Lung microvascular endothelial cell (primary cell): Measurements from ENCODE around the gene TCEANC2. TPM values are rescaled to one million over a fixed set of nuclear protein-coding genes. Genes with fewer than 3 reads are reported as not detected.
"Not testable (repeated sequence)": the region's sequence is repeated elsewhere in the genome, so short reads cannot be mapped to it uniquely, and the experiment has no call there.

ENCODE experiments used
- DNase-seq, 2 donors: peaks; one replicate each; pipeline versions ENCODE4 v3.0.0 to v3.0.0-alpha.2; 2010; ENCODE audit warnings: low read depth in 2 of 2
- total RNA-seq: library from RNA; depleted of rRNA; stranded (reverse); fragments of >200 nt; gene quantifications from 2 replicates; pipeline ENCODE4 v1.2.1, GENCODE V29; 2014

TCEANC2 gene
- total RNA-seq, 1 donor from 2014 or later = 1.8 TPM

DNA sequence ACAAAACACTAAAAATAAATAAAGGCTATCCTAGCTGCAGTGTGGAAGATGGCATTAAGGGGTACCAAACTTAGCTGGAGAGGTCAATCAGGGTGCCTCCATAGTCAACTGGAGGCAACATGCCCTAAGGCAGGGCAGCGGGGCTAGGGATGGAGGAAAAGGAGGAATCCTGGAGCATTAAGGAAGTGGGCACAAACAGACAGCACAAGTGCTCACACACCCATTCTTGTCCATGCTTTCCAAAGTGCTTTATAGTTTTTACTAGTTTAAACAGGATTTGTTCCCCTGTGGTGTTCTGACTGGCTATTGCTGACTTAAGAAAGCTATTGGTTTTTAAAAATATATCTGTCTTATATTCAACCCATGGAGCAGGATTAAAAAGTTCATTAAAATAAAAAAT, 33.3 kb downstream of the TCEANC2 start:
- DNase-seq = no peak

GRCh38 chr1:54088385-54088784, 35.0 kb downstream of the TCEANC2 start:
- no peak for DNase-seq

- DNase-seq = no peak
Observed at GRCh38 chr1:54091666-54092065, 38.3 kb downstream of the TCEANC2 start.

GRCh38 chr1:54094001-54094729, 40.8 kb downstream of the TCEANC2 start:
- DNase-seq = no peak

DNA sequence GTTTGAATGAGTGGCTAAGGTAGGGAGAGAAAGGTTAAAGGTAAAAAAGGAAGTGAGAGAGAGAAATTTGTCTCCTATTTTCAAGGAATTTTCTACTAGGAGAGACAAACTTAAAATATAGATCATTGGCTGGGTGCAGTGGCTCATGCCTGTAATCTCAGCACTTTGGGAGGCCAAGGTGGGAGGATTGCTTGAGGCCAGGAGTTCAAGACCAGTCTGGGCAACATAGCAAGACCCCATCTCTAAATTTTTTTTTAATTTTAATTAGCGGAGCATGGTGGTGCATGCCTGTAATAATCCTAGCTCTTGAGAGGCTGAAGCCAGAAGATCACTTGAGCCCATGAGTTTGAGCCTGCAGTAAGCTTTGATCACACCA, 41.3 kb downstream of the TCEANC2 start:
- DNase-seq = not testable (repeated sequence)

DNA sequence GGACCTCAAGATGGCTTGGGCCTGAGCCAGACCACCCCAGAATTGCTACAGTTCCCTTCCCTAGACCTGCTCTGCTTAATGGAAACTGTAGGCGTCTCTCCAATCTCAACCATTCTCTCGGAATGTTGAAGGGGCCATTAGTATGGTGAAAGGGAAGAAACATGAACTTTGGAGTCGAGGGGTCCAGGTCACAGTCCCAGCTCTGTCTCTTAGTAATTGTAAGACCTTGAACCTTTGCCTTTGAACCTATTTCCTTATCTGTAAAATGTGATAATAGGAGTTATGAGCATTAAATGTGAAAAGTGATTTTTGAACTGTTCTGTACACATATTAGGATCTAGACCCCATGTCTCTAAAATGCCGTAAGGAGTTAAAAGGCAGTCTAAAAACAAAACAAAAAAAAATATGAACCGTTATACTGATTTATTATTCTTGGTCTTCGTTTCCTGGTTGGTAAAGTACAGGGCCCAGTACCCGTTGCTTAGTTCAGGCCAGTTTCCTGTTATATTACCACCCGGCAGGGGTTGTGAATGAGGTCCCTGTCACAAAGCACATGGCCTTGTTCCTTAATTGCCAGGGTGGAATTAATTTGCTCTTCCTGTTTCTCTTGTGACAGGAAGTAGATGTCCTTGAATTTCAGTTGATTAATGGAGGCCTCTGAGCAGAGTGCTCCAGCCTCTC, 42.3 kb downstream of the TCEANC2 start:
- DNase-seq = peak; percentile 53 to 59

- no peak for DNase-seq
Observed at GRCh38 chr1:54096227-54096876, 42.9 kb downstream of the TCEANC2 start.

- DNase-seq = no peak
Observed at GRCh38 chr1:54096877-54097240, 43.5 kb downstream of the TCEANC2 start.

DNA sequence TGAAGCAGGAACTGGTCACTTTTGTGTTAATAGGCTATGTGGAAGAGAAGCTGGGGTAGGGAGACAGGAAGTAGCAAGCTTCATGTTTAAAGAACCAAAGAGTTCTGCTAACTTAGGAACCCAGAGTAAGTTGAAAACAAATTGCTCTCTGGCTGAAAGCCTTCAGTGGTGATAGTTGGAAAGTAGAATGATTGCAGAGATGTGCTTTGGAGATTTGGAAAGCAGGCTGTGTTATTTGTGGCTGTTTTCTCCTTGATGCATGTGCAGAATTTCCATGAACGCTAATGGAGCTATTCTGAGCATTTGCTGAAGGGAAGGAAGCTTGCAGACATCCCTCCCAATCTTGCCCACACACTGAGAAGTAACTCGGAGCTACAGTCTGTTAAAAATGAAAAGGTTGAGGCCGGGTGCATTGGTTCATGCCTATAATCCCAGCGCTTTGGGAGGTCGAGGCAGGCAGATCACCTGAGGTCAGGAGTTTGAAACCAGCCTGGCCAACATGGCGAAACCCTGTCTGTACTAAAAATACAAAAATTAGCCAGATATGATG, 45.7 kb downstream of the TCEANC2 start:
- no peak for DNase-seq

DNA sequence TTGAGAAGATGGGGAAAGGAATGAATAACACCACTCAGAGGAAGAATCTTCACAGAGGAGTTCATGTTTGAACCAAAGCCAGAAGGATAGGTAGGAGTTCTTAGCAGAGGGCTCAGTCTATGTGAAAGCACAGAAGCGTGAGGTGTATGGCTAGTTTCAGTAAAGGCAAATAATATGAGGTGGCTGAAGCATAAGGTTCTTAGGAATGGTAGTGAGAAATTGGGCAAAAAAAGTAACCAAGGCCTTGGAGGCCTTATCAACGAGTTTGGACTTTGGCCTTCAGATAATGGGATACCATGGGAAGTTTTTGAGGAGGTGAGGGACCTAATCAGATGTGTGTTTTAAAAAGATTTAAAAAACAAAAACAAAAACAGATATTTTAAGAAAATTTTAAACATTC, 47.1 kb downstream of the TCEANC2 start:
- DNase-seq = no peak

DNA sequence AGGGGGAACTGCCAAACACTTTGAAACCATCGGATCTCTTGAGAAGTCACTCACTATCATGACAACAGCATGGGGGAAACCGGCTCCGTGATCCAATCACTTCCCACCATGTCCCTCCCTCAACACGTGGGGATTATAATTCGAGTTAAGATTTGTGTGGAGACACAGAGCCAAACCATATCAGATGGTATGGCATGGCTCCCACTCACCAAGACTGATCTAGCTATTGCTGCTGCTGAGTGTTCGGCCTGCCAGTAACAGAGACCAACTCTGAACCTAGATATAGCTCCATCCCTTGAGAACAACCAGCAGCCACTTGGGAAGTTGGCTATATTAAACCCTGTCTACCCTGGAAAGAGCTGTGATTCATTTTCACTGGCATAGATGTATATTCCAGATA, 50.0 kb downstream of the TCEANC2 start:
- no peak for DNase-seq

- DNase-seq = not testable (repeated sequence)
Observed at GRCh38 chr1:54104613-54105012, 51.2 kb downstream of the TCEANC2 start.

GRCh38 chr1:54105080-54105479, 51.7 kb downstream of the TCEANC2 start:
- DNase-seq = no peak

- DNase-seq = no peak
Observed at GRCh38 chr1:54105736-54106269, 52.4 kb downstream of the TCEANC2 start.

DNA sequence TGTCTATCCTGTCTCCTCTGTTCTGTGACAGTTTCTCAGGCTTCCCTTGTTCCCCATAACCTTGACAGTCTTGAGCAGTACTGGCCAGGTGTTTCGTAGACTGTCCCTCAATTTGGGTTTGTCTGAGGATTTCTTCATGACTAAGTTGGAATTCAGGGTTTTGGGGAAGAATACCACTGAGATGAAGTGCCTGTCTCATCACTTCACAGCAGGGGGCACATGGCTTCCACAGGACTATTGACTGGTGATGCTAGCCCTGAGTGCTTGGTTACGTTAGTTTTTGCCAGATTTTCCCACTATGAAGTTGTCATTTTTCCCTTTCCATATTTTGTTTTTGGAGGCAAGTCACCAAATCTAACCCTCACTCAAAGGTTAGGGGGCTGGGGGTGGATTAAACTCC, 53.7 kb downstream of the TCEANC2 start:
- DNase-seq = peak in 1 of 2 donors; percentile 47

DNA sequence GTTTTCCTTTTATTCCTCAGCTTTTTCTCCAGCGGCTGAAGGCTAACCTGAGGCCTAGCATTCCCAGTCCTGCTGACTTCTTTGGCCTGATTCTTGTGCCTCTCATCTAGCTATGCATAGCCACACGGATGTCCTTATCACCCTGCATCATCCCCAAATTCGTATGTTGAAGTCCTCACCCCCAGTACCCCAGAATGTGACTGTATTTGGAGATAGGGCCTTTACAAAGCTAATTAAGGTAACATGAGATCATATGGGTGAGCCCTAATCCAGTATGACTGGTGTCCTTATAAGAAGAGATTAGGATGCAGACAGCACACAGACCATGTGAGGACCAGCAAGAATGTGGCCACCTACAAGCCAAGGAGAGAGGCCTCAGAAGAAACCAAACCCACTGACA, 54.7 kb downstream of the TCEANC2 start:
- DNase-seq = no peak

DNA sequence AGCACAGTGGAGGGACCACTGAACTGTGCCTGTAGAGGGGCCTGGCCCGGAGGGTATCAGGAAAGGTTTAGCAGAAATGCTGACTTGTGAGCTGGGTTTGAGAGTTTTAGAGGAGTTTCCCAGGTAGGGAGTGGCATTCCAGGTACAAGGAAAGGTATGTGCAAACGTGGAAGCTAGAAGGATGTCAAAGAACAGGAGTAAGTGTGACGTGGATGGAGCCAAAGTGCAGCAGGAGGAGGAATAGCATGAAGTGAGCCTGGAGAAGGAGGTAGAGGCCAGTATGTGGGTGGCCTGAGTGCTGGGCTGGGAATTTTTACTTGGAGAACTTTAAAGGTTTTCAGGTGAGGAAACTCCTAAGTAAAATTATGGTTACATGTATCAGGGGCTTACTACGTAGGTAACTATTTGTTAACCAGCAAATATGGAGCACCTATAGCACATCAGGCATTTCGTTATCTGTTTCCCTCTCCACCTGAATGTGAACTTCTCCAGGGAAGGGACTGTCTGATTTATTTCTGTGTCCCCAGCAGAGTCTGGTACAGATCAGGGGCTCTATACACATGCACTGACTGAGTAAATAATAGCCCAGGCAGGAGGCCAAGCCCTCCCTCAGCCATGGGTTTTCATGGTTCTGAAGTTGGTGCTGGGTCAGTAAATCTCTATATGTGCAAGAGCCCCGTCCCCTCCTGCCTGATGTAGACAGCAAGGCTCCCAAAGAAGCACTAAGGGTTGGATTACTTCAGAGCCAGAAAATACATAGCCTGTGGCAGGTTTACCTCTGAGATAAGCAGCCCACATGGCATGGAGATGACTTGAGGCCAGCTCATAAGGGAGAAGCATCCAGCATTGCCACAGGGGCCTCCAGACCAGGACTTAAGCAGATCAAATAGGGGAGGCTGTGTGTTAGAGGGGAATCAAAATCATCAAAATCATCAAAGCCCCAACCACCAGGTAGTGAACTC, 56.0 kb downstream of the TCEANC2 start:
- DNase-seq = no peak

- DNase-seq = no peak
Observed at GRCh38 chr1:54110996-54111395, 57.6 kb downstream of the TCEANC2 start.

GRCh38 chr1:54111624-54112023, 58.2 kb downstream of the TCEANC2 start:
- DNase-seq = no peak

- DNase-seq = no peak
Observed at GRCh38 chr1:54112027-54112426, 58.6 kb downstream of the TCEANC2 start.
